ENCODE measurements around the gene BCAS3.

The BCAS3 gene

GRCh38 chr17:61131585-61131984, 453.9 kb downstream of the BCAS3 start:
- no peak overlapping the region for H3K4ac ChIP-seq (ENCODE audit: low read depth, low read length)
- H3K9me3 ChIP-seq (ENCODE audit: insufficient read depth, low read depth, low read length) = no peaks in the 10 kb centered on the region
- no peak overlapping the region for H2BK120ac ChIP-seq (ENCODE audit: insufficient read depth, low read length, poor library complexity)
- no peak overlapping the region for H2AFZ ChIP-seq (ENCODE audit: insufficient read depth, low read length, poor library complexity)
- H3K18ac ChIP-seq (ENCODE audit: low read length) = no peak overlapping the region
- no peak overlapping the region for H4K8ac ChIP-seq (ENCODE audit: low read depth, low read length)
- no peak overlapping the region for H2AK5ac ChIP-seq (ENCODE audit: low read length)
- no peak overlapping the region for H4K12ac ChIP-seq (ENCODE audit: low read depth, low read length)
- H2BK12ac ChIP-seq (ENCODE audit: low read length) = no peak overlapping the region
- H3K79me2 ChIP-seq (ENCODE audit: control insufficient read depth, insufficient read depth, low read length, poor library complexity) = no peaks in the 10 kb centered on the region
- no peak overlapping the region for H3K14ac ChIP-seq (ENCODE audit: low read length)
- no peak overlapping the region for H2BK5ac ChIP-seq (ENCODE audit: low read depth, low read length, poor library complexity)
- H3K23ac ChIP-seq (ENCODE audit: low read length) = no peak overlapping the region
- H3K79me1 ChIP-seq (ENCODE audit: low read length) = no peaks in the 10 kb centered on the region
- no peak for DNase-seq
- no peaks in the 10 kb centered on the region for H3K27me3 ChIP-seq (ENCODE audit: insufficient read depth, low read length)
- H3K4me3 ChIP-seq (ENCODE audit: low read depth, low read length) = no peak overlapping the region
- no peaks in the 10 kb centered on the region for H3K36me3 ChIP-seq (ENCODE audit: control insufficient read depth in 1 of 2, insufficient read depth in 2 of 2, low read length in 2 of 2)
- no peak overlapping the region for H4K91ac ChIP-seq (ENCODE audit: low read depth, low read length)
- H3K9ac ChIP-seq (ENCODE audit: low read length) = no peak overlapping the region
- no peak overlapping the region for H3K27ac ChIP-seq (ENCODE audit: low read depth, low read length)
- H3K4me1 ChIP-seq (ENCODE audit: control insufficient read depth in 1 of 2, insufficient read depth in 2 of 2, low read length in 2 of 2) = peaks cover 2 to 3% of the 10 kb centered on the region in 2 experiments
- no CpG with 5 or more reads among the region's 2 CpGs for WGBS (ENCODE audit: extremely low coverage, insufficient coverage, insufficient read length)
- no peak overlapping the region for H3K4me2 ChIP-seq (ENCODE audit: low read length)

DNA sequence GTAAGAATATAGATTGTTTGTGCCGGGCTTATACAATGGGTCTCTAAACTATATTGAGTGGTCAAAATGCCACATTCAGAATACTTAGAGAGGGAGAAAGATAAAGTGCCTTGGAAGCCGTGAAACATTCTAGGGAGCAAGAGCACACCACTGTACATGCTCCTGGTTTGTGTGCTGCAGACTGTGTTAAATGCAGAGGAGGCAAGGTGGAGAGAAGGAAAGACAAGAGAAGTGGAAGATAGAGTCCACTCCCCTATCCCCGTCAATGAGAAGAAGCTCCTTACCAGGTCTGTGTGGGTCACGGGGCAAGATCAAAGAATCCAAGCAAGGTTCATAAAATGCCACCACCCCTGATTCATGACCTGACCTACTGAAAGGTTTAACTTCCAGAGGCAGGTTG, 454.9 kb downstream of the BCAS3 start:
- H4K12ac ChIP-seq (ENCODE audit: low read depth, low read length) = no peak overlapping the region
- no peak for DNase-seq
- peaks cover 2 to 3% of the 10 kb centered on the region in 2 experiments for H3K4me1 ChIP-seq (ENCODE audit: control insufficient read depth in 1 of 2, insufficient read depth in 2 of 2, low read length in 2 of 2)
- no peaks in the 10 kb centered on the region for H3K79me2 ChIP-seq (ENCODE audit: control insufficient read depth, insufficient read depth, low read length, poor library complexity)
- no peak overlapping the region for H3K23ac ChIP-seq (ENCODE audit: low read length)
- H2BK120ac ChIP-seq (ENCODE audit: insufficient read depth, low read length, poor library complexity) = no peak overlapping the region
- no peak overlapping the region for H3K4me2 ChIP-seq (ENCODE audit: low read length)
- no CpG with 5 or more reads among the region's 4 CpGs for WGBS (ENCODE audit: extremely low coverage, insufficient coverage, insufficient read length)
- H4K91ac ChIP-seq (ENCODE audit: low read depth, low read length) = no peak overlapping the region
- H2AK5ac ChIP-seq (ENCODE audit: low read length) = no peak overlapping the region
- H2BK12ac ChIP-seq (ENCODE audit: low read length) = no peak overlapping the region
- no peaks in the 10 kb centered on the region for H3K27me3 ChIP-seq (ENCODE audit: insufficient read depth, low read length)
- H3K27ac ChIP-seq (ENCODE audit: low read depth, low read length) = no peak overlapping the region
- H3K9ac ChIP-seq (ENCODE audit: low read length) = no peak overlapping the region
- no peak overlapping the region for H3K18ac ChIP-seq (ENCODE audit: low read length)
- no peaks in the 10 kb centered on the region for H3K9me3 ChIP-seq (ENCODE audit: insufficient read depth, low read depth, low read length)
- H3K36me3 ChIP-seq (ENCODE audit: control insufficient read depth in 1 of 2, insufficient read depth in 2 of 2, low read length in 2 of 2) = no peaks in the 10 kb centered on the region
- no peak overlapping the region for H4K8ac ChIP-seq (ENCODE audit: low read depth, low read length)
- H3K79me1 ChIP-seq (ENCODE audit: low read length) = no peaks in the 10 kb centered on the region
- no peak overlapping the region for H2BK5ac ChIP-seq (ENCODE audit: low read depth, low read length, poor library complexity)
- no peak overlapping the region for H3K14ac ChIP-seq (ENCODE audit: low read length)
- no peak overlapping the region for H3K4ac ChIP-seq (ENCODE audit: low read depth, low read length)
- H3K4me3 ChIP-seq (ENCODE audit: low read depth, low read length) = no peak overlapping the region
- H2AFZ ChIP-seq (ENCODE audit: insufficient read depth, low read length, poor library complexity) = no peak overlapping the region

GRCh38 chr17:61133853-61134252, 456.2 kb downstream of the BCAS3 start:
- Histone ChIP-seq H3K14ac (ENCODE audit: low read length) (no peak overlapping the region), H3K4me2 (ENCODE audit: low read length) (no peak overlapping the region), H2AK5ac (ENCODE audit: low read length) (no peak overlapping the region), H2BK12ac (ENCODE audit: low read length) (no peak overlapping the region), H2BK5ac (ENCODE audit: low read depth, low read length, poor library complexity) (no peak overlapping the region), H2BK120ac (ENCODE audit: insufficient read depth, low read length, poor library complexity) (no peak overlapping the region), H3K27me3 (ENCODE audit: insufficient read depth, low read length) (no peaks in the 10 kb centered on the region), H4K12ac (ENCODE audit: low read depth, low read length) (no peak overlapping the region), H3K36me3 (ENCODE audit: control insufficient read depth in 1 of 2, insufficient read depth in 2 of 2, low read length in 2 of 2) (no peaks in the 10 kb centered on the region), H3K9ac (ENCODE audit: low read length) (no peak overlapping the region), H3K18ac (ENCODE audit: low read length) (no peak overlapping the region), H3K27ac (ENCODE audit: low read depth, low read length) (no peak overlapping the region), H3K4me3 (ENCODE audit: low read depth, low read length) (no peak overlapping the region), H3K79me1 (ENCODE audit: low read length) (no peaks in the 10 kb centered on the region), H4K8ac (ENCODE audit: low read depth, low read length) (no peak overlapping the region), H3K79me2 (ENCODE audit: control insufficient read depth, insufficient read depth, low read length, poor library complexity) (no peaks in the 10 kb centered on the region), H3K9me3 (ENCODE audit: insufficient read depth, low read depth, low read length) (no peaks in the 10 kb centered on the region), H3K4ac (ENCODE audit: low read depth, low read length) (no peak overlapping the region), H2AFZ (ENCODE audit: insufficient read depth, low read length, poor library complexity) (no peak overlapping the region), H4K91ac (ENCODE audit: low read depth, low read length) (no peak overlapping the region), H3K23ac (ENCODE audit: low read length) (no peak overlapping the region), H3K4me1 (ENCODE audit: control insufficient read depth in 1 of 2, insufficient read depth in 2 of 2, low read length in 2 of 2) (peaks cover 2 to 3% of the 10 kb centered on the region in 2 experiments)
- WGBS (ENCODE audit: extremely low coverage, insufficient coverage, insufficient read length) = no CpG with 5 or more reads among the region's 1 CpG
- DNase-seq = no peak

DNA sequence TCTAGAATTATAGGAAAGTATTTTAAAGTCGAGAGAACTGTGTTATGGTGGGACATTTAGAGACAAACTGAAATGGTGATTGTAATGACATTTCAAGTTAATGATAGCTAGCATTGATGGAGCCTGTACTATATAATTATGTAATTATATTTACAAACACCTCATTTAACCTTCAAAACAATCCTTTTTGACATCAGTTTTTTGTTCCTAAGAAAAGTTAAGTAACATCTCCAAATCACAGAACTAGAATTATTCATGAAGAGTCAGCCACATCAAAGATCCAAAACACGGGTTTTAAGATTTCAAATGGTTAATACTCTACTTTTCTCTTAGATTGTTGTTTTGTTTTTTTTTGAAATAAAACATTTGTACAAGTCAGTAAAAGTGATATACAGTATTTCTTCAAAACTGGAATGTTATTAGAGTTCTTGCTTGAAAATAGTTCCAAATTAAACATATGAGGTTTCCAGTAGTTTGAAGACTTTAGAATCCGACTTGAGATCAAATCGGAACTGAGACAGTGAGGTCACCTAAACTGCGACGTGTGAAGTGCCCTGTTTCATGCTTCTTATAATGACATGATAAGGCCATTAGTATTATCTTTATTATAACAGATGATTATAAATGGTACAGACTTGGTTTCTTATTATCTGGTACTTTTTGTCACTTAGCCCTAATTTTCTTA, 457.0 kb downstream of the BCAS3 start:
- no peak overlapping the region for H2BK12ac ChIP-seq (ENCODE audit: low read length)
- H3K18ac ChIP-seq (ENCODE audit: low read length) = no peak overlapping the region
- no peaks in the 10 kb centered on the region for H3K79me2 ChIP-seq (ENCODE audit: control insufficient read depth, insufficient read depth, low read length, poor library complexity)
- H3K27me3 ChIP-seq (ENCODE audit: insufficient read depth, low read length) = no peaks in the 10 kb centered on the region
- H3K27ac ChIP-seq (ENCODE audit: low read depth, low read length) = no peak overlapping the region
- no peak overlapping the region for H3K4ac ChIP-seq (ENCODE audit: low read depth, low read length)
- no CpG with 5 or more reads among the region's 6 CpGs for WGBS (ENCODE audit: extremely low coverage, insufficient coverage, insufficient read length)
- H3K4me1 ChIP-seq (ENCODE audit: control insufficient read depth in 1 of 2, insufficient read depth in 2 of 2, low read length in 2 of 2) = peaks cover 5% of the 10 kb centered on the region in 2 experiments
- H2BK5ac ChIP-seq (ENCODE audit: low read depth, low read length, poor library complexity) = no peak overlapping the region
- no peak overlapping the region for H4K12ac ChIP-seq (ENCODE audit: low read depth, low read length)
- H4K91ac ChIP-seq (ENCODE audit: low read depth, low read length) = no peak overlapping the region
- H4K8ac ChIP-seq (ENCODE audit: low read depth, low read length) = no peak overlapping the region
- no peak for DNase-seq
- H3K4me3 ChIP-seq (ENCODE audit: low read depth, low read length) = no peak overlapping the region
- no peak overlapping the region for H2AFZ ChIP-seq (ENCODE audit: insufficient read depth, low read length, poor library complexity)
- no peaks in the 10 kb centered on the region for H3K36me3 ChIP-seq (ENCODE audit: control insufficient read depth in 1 of 2, insufficient read depth in 2 of 2, low read length in 2 of 2)
- no peak overlapping the region for H2BK120ac ChIP-seq (ENCODE audit: insufficient read depth, low read length, poor library complexity)
- no peak overlapping the region for H3K4me2 ChIP-seq (ENCODE audit: low read length)
- no peak overlapping the region for H3K9ac ChIP-seq (ENCODE audit: low read length)
- H3K23ac ChIP-seq (ENCODE audit: low read length) = no peak overlapping the region
- H3K14ac ChIP-seq (ENCODE audit: low read length) = no peak overlapping the region
- H2AK5ac ChIP-seq (ENCODE audit: low read length) = no peak overlapping the region
- no peaks in the 10 kb centered on the region for H3K9me3 ChIP-seq (ENCODE audit: insufficient read depth, low read depth, low read length)
- no peaks in the 10 kb centered on the region for H3K79me1 ChIP-seq (ENCODE audit: low read length)
